Hematopoietic multipotent progenitor cell treated with erythropoietin and hydrocortisone succinate and interleukin-3 and kit ligand, for 17 days (in vitro differentiated cells): ENCODE results near the gene TMC2.
A peak's percentile ranks its signal among the peaks of the same experiment; 100 is the strongest.

Experiments
- DNase-seq: peaks from one replicate; pipeline ENCODE4 v3.0.0-alpha.2; 2015; ENCODE audit warnings: low spot score

The TMC2 gene

DNA sequence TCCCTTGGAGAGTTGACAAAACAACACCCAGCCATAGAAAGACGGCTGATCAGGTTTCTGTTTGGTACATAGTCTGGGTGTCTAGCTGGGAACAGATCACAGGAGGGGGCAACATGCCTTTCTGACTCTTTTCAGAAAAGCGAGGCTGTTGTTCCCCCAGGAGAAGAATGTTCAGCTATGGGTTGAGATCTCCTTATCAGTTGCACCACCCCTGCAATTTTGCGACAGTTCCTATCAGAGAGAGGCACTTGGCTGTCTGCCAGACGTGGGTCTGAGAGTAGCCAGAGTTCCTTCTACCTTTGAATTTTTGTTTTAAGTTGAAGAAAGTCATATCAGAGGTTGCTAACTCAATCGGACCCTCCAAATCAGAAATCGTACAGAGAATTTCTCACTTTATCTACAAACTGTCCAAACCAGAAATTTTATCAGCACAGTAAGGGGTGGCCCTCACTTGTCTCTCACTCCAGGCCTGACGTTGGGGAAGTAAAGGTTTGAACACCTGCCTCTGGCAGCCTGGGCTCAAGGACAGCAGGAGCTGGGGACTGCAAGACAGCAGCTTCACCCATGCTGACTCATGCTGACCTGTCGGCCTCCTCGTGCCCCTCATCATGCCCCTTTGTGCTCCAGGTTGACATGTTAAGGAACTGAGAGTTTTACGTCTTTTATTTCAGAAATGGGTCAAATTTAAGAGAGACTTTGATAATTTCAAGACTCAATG is 42.3 kb downstream of the TMC2 start:
- peak; percentile 11 for DNase-seq

GRCh38 chr20:2585811-2586210 is 49.4 kb downstream of the TMC2 start:
- DNase-seq: no peak

GRCh38 chr20:2593756-2594155 is 57.4 kb downstream of the TMC2 start:
- DNase-seq: no peak

GRCh38 chr20:2595076-2595475 is 58.7 kb downstream of the TMC2 start:
- DNase-seq: no peak

DNA sequence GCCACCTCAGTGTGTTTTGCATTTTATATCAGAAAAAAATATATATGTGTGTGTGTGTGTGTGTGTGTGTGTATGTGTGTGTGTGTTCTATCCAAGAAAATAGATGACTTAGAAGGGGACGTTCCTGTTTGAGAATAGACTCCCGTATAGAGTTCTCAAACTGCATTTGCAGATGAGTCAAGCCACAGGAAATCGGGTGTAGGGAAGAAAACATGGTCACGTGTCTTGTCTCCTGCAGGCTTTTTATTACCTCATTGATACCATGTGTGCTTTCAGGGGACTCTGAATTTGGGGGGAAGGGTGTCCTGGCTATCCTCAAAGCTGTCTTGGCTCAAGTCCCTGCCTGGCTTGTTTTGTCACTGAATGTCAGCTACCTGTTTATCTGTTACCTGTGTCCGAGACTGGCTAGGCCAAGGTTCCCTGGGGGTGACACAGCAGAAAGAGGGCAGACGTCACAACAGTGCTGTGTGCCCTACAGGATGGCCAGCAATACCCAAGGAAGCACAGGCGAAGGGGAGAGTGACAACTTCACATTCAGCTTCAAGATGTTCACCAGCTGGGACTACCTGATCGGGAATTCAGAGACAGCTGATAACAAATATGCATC is 60.4 kb downstream of the TMC2 start:
- DNase-seq: no peak

GRCh38 chr20:2599288-2600006 is 63.1 kb downstream of the TMC2 start:
- DNase-seq: no peak

- DNase-seq: no peak
These were observed 65.8 kb downstream of the TMC2 start for GRCh38 chr20:2602046-2602735.

GRCh38 chr20:2602746-2603145 is 66.4 kb downstream of the TMC2 start:
- DNase-seq: no peak

- no peak for DNase-seq
These were observed 67.6 kb downstream of the TMC2 start for GRCh38 chr20:2603816-2604505.

DNA sequence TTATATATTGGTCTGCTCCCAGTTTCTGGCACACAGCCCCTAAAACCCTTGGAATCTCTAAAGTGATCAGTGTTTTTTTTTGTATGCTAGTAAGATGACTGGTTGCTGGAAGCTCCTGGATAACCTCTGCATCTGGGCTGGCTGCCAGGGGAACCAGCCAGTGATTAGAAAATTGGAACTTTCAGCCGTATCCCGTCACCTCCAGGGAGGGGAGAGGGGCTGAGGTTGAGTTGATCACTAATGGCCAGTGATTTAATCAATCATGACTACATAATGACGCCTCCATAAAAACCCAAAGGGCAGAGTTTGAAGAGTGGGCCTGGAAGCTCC is 68.1 kb downstream of the TMC2 start:
- DNase-seq: no peak

GRCh38 chr20:2606507-2607006 is 70.2 kb downstream of the TMC2 start:
- DNase-seq: no peak

GRCh38 chr20:2610326-2610725 is 74.0 kb downstream of the TMC2 start:
- no peak for DNase-seq

DNA sequence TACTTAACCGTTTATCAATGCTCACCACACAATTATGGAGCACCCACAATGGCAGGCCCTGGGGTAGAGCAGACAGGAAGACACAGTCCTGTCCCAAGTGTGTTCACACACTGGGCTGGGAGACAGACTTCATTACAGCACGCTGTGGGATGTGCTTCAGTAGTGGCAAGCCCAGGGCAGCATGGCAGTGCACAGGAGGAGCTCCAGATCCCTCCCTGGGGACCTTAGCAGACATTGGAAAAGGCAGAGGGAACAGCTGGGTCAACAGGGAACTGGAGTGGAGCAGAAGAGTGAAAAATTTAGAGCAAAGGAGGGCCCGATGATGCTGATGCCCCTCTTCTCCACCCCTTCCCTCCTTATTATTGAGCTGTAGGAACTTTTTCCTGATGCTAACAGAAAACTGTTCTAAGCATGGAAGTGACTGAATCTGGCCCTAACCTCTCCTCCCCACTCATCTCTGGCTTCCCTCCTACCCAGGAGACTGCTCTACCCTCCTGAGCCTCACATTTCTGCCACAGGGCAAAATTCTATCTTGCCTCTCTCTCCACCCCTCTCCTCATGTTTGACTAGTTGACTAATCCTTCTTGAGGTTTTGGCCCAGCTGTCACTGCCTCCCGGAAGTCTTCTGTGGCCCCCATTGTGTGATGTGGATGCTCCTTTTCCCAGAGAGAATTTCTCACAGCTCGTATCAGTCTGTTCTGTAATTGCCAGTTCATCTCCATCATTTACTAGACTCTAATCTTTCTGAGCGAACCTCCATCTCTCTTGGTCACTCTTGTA is 74.8 kb downstream of the TMC2 start:
- no peak for DNase-seq

- DNase-seq: no peak
These were observed 75.7 kb downstream of the TMC2 start for GRCh38 chr20:2612073-2612472.

GRCh38 chr20:2616634-2617033 is 80.3 kb downstream of the TMC2 start:
- no peak for DNase-seq

DNA sequence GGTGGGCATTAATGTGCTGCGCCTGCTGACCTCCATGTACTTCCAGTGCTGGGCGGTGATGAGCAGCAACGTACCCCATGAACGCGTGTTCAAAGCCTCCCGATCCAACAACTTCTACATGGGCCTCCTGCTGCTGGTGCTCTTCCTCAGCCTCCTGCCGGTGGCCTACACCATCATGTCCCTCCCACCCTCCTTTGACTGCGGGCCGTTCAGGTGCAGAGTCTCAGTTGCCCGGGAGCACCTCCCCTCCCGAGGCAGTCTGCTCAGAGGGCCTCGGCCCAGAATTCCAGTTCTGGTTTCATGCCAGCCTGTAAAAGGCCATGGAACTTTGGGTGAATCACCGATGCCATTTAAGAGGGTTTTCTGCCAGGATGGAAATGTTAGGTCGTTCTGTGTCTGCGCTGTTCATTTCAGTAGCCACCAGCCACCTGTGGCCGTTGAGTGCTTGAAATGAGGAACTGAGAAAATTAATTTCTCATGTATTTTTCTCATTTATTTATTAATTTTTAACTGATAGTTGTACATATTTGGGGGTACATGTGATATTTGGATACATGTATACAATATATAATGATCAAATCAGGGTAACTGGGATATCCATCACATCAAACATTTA is 80.8 kb downstream of the TMC2 start:
- DNase-seq: no peak

GRCh38 chr20:2618815-2619214 is 82.4 kb downstream of the TMC2 start:
- no peak for DNase-seq

GRCh38 chr20:2619337-2619736 is 83.0 kb downstream of the TMC2 start:
- DNase-seq: no peak

DNA sequence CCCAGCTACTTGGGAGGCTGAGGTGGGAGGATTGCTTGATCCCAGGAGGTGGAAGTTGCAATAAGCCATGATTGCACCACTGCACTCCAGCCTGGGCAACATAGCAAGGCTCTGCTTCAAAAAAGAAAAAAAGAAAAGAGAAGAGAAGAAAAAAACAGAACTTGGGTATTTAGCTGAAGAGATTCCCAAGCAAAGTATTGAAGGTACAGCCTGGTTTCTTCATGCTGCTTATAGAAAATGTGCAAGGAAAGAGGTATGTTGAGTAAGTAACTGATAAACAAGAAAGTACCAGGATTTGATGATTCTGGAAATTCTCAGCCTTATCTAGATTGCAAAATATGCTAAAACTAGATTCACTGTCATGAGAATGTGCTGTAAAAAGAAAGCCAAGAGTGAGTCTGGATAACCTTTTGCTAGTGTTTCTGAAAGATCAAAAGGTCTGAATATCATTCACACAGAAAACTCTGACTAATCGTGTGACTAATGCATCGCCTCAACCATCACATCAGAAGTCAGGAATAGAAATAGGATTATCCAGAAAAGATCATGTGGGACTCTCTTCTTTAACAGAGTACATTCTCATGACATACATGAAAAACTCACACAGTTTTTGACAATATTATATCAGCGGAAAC is 83.7 kb downstream of the TMC2 start:
- no peak for DNase-seq

DNA sequence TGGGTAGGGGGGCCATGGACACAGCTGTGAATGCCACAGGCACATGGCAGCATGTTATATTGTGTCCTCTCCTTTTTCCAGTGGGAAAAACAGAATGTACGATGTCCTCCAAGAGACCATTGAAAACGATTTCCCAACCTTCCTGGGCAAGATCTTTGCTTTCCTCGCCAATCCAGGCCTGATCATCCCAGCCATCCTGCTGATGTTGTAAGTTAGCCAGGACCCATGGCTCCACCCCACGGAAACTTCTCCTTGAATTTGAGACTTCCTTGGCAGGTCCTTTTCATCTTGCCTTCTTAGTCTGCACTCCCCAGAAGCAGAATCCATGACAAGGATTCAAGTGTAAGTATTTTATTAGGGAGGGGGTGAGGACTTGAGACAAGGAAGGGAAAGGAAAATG is 87.8 kb downstream of the TMC2 start:
- no peak for DNase-seq
